Stimulated activated naive B cell treated with anti-CD40 and anti-IgM and Interleukin-4, amounts not matched to agents 10 μg/mL and 1 μg/mL and 100 μg/mL, for 72 hours (primary cell): ENCODE results near the gene REM2.
"Not testable (repeated sequence)": the region's sequence is repeated elsewhere in the genome, so short reads cannot be mapped to it uniquely, and the experiment has no call there.

ENCODE experiments used
- ATAC-seq, 2 donors: fragments of 150-1000 bp; cut with Tn5 transposase; replicated peaks; 2 replicates each; pipeline ENCODE4 v1.10.0; 2021; ENCODE audit warnings: moderate library complexity in 1 of 2
- DNase-seq: peaks from one replicate; pipeline ENCODE4 v3.0.0; 2021
- H3K27ac Mint-ChIP-seq: one replicate; pipeline ENCODE4 v1.8.0; 2022; ENCODE audit warnings: mild to moderate bottlenecking, mixed read lengths
- H3K27me3 Mint-ChIP-seq, 2 donors: one replicate each; pipeline ENCODE4 v1.8.0; 2022; ENCODE audit warnings: mixed read lengths in 2 of 2
- H3K36me3 Mint-ChIP-seq, 2 donors: one replicate each; pipeline ENCODE4 v1.8.0; 2022; ENCODE audit warnings: mixed read lengths in 2 of 2, mild to moderate bottlenecking in 1 of 2
- H3K4me1 Mint-ChIP-seq, 2 donors: one replicate each; pipeline ENCODE4 v1.8.0; 2022; ENCODE audit warnings: mixed read lengths in 2 of 2, mild to moderate bottlenecking in 1 of 2
- H3K4me3 Mint-ChIP-seq, 2 donors: one replicate each; pipeline ENCODE4 v1.8.0; 2022; ENCODE audit warnings: mild to moderate bottlenecking in 2 of 2, mixed read lengths in 2 of 2, moderate library complexity in 1 of 2
- H3K9me3 Mint-ChIP-seq, 2 donors: one replicate each; pipeline ENCODE4 v1.8.0; 2022; ENCODE audit warnings: mixed read lengths in 2 of 2, mild to moderate bottlenecking in 1 of 2

The REM2 gene

DNA sequence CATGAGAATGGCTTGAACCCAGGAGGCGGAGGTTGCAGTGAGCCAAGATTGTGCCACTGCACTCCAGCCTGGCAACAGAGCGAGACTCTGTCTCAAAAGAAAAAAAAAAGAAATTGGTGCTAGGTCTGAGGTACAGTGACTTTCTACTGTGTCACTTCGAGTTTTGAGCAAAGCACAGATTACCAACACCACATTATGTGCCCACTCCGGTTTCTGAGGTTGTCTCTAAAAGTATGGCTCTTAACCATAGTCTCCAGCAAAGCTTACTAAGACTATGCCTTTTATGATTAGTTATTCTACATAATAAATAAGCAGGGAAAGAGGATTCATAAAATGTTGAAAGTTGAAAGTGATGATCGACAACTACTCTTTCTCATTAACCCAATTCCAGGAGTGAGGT is 27.9 kb downstream of the REM2 start:
- peaks cover 11 to 35% of the 10 kb centered on the region in 2 donors for H3K4me1 Mint-ChIP-seq
- DNase-seq (no peak), ATAC-seq (no peak)
- H3K36me3 Mint-ChIP-seq: peaks cover 25 to 32% of the 10 kb centered on the region in 2 donors
- H3K9me3 Mint-ChIP-seq: no peaks in the 10 kb centered on the region
- H3K27me3 Mint-ChIP-seq: no peaks in the 10 kb centered on the region
- H3K27ac Mint-ChIP-seq: no peak overlapping the region
- no peak overlapping the region for H3K4me3 Mint-ChIP-seq

DNA sequence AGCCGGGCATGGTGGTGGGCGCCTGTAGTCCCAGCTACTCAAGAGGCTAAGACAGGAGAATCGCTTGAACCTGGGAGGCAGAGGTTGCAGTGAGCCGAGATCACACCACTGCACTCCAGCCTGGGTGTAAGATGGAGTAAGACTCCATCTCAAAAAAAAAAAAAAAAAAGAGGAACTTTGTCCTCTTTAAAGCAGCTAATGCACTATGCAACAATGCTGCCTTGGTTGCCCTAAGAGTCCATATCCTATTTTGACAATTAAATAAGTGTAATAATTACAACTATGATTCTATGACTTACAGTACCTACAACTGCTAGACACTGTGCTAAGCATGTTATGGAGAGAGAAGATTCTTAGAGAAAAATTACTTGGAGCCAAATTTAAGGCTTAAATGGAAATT is 31.8 kb downstream of the REM2 start:
- not testable (repeated sequence) for H3K9me3 Mint-ChIP-seq, DNase-seq, H3K4me3 Mint-ChIP-seq, ATAC-seq, H3K27ac Mint-ChIP-seq, H3K27me3 Mint-ChIP-seq
- H3K36me3 Mint-ChIP-seq: peaks cover 25 to 33% of the 10 kb centered on the region in 2 donors
- H3K4me1 Mint-ChIP-seq: peaks cover 18 to 55% of the 10 kb centered on the region in 2 donors

GRCh38 chr14:22915886-22916521 is 33.0 kb downstream of the REM2 start:
- Mint-ChIP-seq H3K27ac (no peak overlapping the region), H3K36me3 (peaks cover 28 to 30% of the 10 kb centered on the region in 2 donors), H3K4me3 (no peak overlapping the region), H3K4me1 (peaks cover 19 to 62% of the 10 kb centered on the region in 2 donors), H3K9me3 (no peaks in the 10 kb centered on the region), H3K27me3 (no peaks in the 10 kb centered on the region)
- ATAC-seq (no peak), DNase-seq (no peak)

- Mint-ChIP-seq H3K4me3 (peak within 1 kb of the TSS; percentile 96 to 99), H3K4me1 (peaks cover 16 to 46% of the 10 kb centered on the region in 2 donors), H3K36me3 (peaks cover 38 to 43% of the 10 kb centered on the region in 2 donors), H3K27ac (peak within 1 kb of the TSS; percentile 100), H3K27me3 (no peaks in the 10 kb centered on the region), H3K9me3 (no peaks in the 10 kb centered on the region)
- peak; percentile 91 to 95 for ATAC-seq
- DNase-seq: peak; percentile 99
Observed at GRCh38 chr14:22918804-22919600, 36.0 kb downstream of the REM2 start, which contains the start of gene RBM23. RBM23 (minus strand) TSS chr14:22919149.

GRCh38 chr14:22919601-22919921 is 36.5 kb downstream of the REM2 start:
- ATAC-seq (peak; percentile 2), DNase-seq (no peak)
- H3K4me1 Mint-ChIP-seq: peaks cover 16 to 51% of the 10 kb centered on the region in 2 donors
- H3K27ac Mint-ChIP-seq: peak overlapping the region; percentile 100
- H3K36me3 Mint-ChIP-seq: peaks cover 43 to 49% of the 10 kb centered on the region in 2 donors
- H3K9me3 Mint-ChIP-seq: no peaks in the 10 kb centered on the region
- no peaks in the 10 kb centered on the region for H3K27me3 Mint-ChIP-seq
- H3K4me3 Mint-ChIP-seq: peak overlapping the region; percentile 96 to 99

- H3K4me1 Mint-ChIP-seq: peaks cover 16 to 43% of the 10 kb centered on the region in 2 donors
- H3K36me3 Mint-ChIP-seq: peaks cover 47 to 53% of the 10 kb centered on the region in 2 donors
- H3K4me3 Mint-ChIP-seq: no peak overlapping the region
- no peaks in the 10 kb centered on the region for H3K9me3 Mint-ChIP-seq
- H3K27me3 Mint-ChIP-seq: no peaks in the 10 kb centered on the region
- DNase-seq: no peak
- peak overlapping the region; percentile 51 for H3K27ac Mint-ChIP-seq
- ATAC-seq: no peak
Observed at GRCh38 chr14:22920697-22921096, 37.7 kb downstream of the REM2 start.

DNA sequence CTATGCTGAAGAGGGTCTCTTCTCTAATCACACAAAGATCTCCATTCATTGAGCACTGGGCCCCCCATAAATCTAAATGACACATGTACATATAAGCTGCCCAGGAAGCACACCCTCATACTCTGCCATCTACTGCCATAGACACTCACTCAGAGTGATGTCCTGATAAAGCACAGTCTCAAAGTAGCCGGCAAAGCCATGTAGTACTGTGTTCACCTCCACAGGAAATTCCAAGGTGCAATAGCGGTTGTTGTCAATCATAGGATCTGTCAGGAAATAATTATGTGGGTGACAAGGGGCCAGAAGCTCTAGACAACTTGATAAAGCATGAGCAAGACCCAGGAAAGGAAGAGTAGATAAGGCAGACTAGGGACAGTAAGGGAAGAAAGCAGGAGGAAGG is 39.3 kb downstream of the REM2 start:
- Mint-ChIP-seq H3K27me3 (no peaks in the 10 kb centered on the region), H3K4me1 (peaks cover 17 to 46% of the 10 kb centered on the region in 2 donors), H3K4me3 (no peak overlapping the region), H3K27ac (no peak overlapping the region), H3K9me3 (no peaks in the 10 kb centered on the region), H3K36me3 (peaks cover 55 to 65% of the 10 kb centered on the region in 2 donors)
- no peak for ATAC-seq
- DNase-seq: no peak

DNA sequence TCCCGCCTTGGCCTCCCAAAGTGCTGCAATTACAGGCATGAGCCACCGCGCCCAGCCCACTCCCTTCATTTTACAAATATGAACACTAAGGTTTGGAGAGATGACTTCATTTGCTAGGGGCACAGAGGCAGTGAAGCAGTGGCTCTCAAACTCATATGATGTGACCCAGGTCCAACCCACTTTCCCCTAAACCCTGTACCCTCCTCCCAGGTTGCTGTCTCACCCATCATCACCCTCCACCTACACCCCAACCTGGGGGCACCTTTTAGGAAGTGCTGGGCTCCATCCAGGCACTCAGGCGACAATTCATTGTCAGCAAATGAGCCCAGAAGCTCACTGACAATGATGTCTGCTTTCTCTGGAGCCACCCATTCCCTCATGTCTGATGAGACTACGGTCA is 40.7 kb downstream of the REM2 start:
- Mint-ChIP-seq H3K4me3 (no peak overlapping the region), H3K36me3 (peaks cover 48 to 57% of the 10 kb centered on the region in 2 donors), H3K27ac (no peak overlapping the region), H3K4me1 (peaks cover 18 to 37% of the 10 kb centered on the region in 2 donors), H3K9me3 (no peaks in the 10 kb centered on the region), H3K27me3 (no peaks in the 10 kb centered on the region)
- ATAC-seq: no peak
- DNase-seq: no peak

DNA sequence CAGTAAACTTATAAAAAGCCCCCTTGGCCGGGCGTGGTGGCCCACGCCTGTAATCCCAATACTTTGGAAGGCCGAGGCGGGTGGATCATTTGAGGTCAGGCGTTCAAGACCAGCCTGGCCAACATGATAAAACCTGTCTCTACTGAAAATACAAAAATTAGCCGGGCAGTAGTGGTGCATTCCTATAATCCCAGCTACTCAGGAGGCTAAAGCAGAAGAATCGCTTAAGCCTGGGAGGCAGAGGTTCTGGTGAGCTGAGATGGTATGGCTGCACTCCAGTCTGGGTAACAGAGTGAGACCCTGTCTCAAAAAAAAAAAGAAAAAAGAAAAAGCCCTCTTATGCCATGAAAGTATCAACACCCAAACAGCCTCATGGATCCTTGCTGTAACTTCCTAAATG is 42.5 kb downstream of the REM2 start:
- H3K4me3 Mint-ChIP-seq: no peak overlapping the region
- H3K36me3 Mint-ChIP-seq: peaks cover 45 to 54% of the 10 kb centered on the region in 2 donors
- no peaks in the 10 kb centered on the region for H3K27me3 Mint-ChIP-seq
- no peaks in the 10 kb centered on the region for H3K9me3 Mint-ChIP-seq
- DNase-seq (no peak), ATAC-seq (no peak)
- peaks cover 13 to 21% of the 10 kb centered on the region in 2 donors for H3K4me1 Mint-ChIP-seq
- no peak overlapping the region for H3K27ac Mint-ChIP-seq

DNA sequence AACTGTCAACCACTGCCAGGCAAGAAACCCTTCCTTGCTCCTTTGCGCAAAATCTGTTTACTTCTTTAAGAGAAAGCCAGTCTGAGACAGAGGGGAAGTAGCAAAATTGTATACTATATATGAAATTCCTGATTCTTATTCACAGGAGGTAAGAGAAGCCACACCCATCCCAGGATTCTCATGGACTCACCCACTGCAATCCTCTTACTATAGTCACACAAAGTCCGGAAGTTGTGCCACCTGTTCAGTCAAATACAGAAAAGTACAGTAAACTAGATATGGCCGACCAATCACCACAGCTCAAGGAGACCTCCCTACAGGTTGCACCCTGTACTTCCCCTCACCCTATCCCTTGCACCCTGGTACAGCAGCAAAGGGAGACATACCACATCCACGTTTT is 43.3 kb downstream of the REM2 start:
- Mint-ChIP-seq H3K4me3 (no peak overlapping the region), H3K4me1 (peaks cover 13 to 21% of the 10 kb centered on the region in 2 donors), H3K27ac (no peak overlapping the region), H3K27me3 (no peaks in the 10 kb centered on the region), H3K36me3 (peaks cover 40 to 47% of the 10 kb centered on the region in 2 donors), H3K9me3 (no peaks in the 10 kb centered on the region)
- DNase-seq (no peak), ATAC-seq (no peak)

DNA sequence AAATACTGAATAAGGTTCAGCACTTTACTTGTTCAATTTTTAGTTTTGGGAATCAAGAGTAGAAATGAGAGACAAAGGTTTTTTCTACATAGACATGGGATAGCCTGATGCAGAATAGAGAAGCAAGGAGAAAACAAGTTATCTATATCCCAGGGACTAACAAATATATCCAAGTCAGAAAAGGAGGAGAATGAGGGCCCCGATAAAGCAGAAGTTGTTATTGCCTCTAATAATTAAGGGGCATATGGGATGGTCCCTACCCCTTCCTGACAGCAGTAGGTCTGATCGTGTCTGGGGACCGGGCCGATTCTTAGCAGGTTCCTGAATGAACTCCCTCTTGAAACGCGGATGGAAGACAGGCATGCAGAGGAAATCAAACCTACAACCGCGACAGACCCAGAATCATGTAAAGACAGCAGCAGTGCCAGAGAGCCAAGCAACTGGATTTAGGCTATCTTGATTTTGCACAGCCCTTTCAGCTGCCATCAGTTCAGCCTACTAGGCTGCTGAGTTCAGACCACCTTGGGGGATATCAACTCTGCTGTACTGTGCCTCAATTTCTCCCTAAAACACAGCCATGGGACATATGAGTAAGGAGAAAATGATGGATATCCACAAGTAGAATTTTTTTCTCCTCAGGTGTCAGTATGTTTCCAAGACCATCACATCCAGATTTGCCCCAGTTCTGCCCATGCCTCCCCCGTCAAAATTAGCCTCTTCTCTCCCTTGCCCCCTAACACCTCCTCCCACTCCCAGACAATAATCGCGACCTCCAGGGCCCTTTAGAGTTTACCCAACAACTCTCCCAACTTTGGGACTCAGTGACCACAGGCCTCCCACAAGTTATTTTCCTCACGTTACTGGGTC is 45.4 kb downstream of the REM2 start:
- H3K4me3 Mint-ChIP-seq: no peak overlapping the region
- H3K4me1 Mint-ChIP-seq: peaks cover 12 to 21% of the 10 kb centered on the region in 2 donors
- no peaks in the 10 kb centered on the region for H3K27me3 Mint-ChIP-seq
- H3K27ac Mint-ChIP-seq: no peak overlapping the region
- ATAC-seq: no peak
- no peaks in the 10 kb centered on the region for H3K9me3 Mint-ChIP-seq
- H3K36me3 Mint-ChIP-seq: peaks cover 28 to 36% of the 10 kb centered on the region in 2 donors
- no peak for DNase-seq

GRCh38 chr14:22929104-22929960 is 46.3 kb downstream of the REM2 start, which contains the start of gene PRMT5:
PRMT5 (minus strand) TSS chr14:22929376; CDS start chr14:22929361, 15 bp downstream.
- no peaks in the 10 kb centered on the region for H3K9me3 Mint-ChIP-seq
- ATAC-seq (peak; percentile 95), DNase-seq (peak; percentile 97)
- no peak within 1 kb of the TSS for H3K4me3 Mint-ChIP-seq
- H3K4me1 Mint-ChIP-seq: peaks cover 12 to 14% of the 10 kb centered on the region in 2 donors
- no peaks in the 10 kb centered on the region for H3K27me3 Mint-ChIP-seq
- no peak within 1 kb of the TSS for H3K27ac Mint-ChIP-seq
- H3K36me3 Mint-ChIP-seq: peaks cover 20 to 27% of the 10 kb centered on the region in 2 donors

DNA sequence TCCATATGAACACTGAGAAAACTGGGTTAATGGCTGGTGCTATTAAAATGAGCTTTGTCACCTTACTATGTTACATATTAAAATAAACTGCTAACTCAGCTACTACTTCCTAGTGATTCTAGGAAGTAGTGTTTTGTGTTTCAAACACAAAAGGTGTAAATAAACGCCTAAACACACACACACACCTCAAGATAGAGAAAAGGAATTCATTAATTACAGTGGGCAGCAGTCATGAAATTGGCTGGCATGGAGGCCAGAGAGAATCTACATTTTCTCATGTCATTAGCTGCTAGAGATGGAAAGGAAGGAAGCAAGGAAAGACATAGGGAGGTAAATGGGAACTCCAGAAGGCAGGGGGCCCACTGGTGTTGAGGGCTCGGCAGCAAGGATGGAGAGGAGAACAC is 46.9 kb downstream of the REM2 start:
- peaks cover 12% of the 10 kb centered on the region in 2 donors for H3K4me1 Mint-ChIP-seq
- H3K4me3 Mint-ChIP-seq: no peak overlapping the region
- ATAC-seq (peak in 1 of 2 donors; percentile 3), DNase-seq (no peak)
- no peak overlapping the region for H3K27ac Mint-ChIP-seq
- H3K36me3 Mint-ChIP-seq: peaks cover 17 to 21% of the 10 kb centered on the region in 2 donors
- no peaks in the 10 kb centered on the region for H3K27me3 Mint-ChIP-seq
- H3K9me3 Mint-ChIP-seq: no peaks in the 10 kb centered on the region
